Measurements from ENCODE around the gene MGAT5B. TPM values are rescaled to one million over a fixed set of nuclear protein-coding genes. Genes with fewer than 3 reads are reported as not detected.

Gene MGAT5B
- total and polyA plus RNA-seq, 11 donors, result 0.07 to 0.21 (median 0.15) TPM; not detected in 6

- ATAC-seq (no peak), DNase-seq (no peak)
- no peaks in the 10 kb centered on the region for H3K9me3 ChIP-seq
- TF ChIP-seq CTCF (IDR thresholded peaks at IDR 0.05), result no peak
- no peak for TF ChIP-seq POLR2A (IDR thresholded peaks at IDR 0.05)
- no peak overlapping the region for H3K4me3 ChIP-seq
- H3K4me1 ChIP-seq, result no peaks in the 10 kb centered on the region
- 81 to 85% (median 83%) methylated on average over 13 of the region's 13 CpGs for WGBS, 4 donors
- intact Hi-C loops (cut with DNase I), result no loop called here
- H3K27ac ChIP-seq, result no peak overlapping the region
- H3K27me3 ChIP-seq, result peaks cover 0 to 27% (median 0%) of the 10 kb centered on the region in 9 donors
- H3K36me3 ChIP-seq, result no peaks in the 10 kb centered on the region
These were observed 72.6 kb downstream of the MGAT5B start for GRCh38 chr17:76940738-76941350.

GRCh38 chr17:76943202-76943601 lies 75.0 kb downstream of the MGAT5B start:
- intact Hi-C loops (cut with DNase I), result no loop called here

GRCh38 chr17:76943781-76944213 lies 75.6 kb downstream of the MGAT5B start:
- H3K27me3 ChIP-seq, result peaks cover 0 to 26% (median 0%) of the 10 kb centered on the region in 9 donors
- no peaks in the 10 kb centered on the region for H3K9me3 ChIP-seq
- no peak for TF ChIP-seq POLR2A (IDR thresholded peaks at IDR 0.05)
- no peak for TF ChIP-seq CTCF (IDR thresholded peaks at IDR 0.05)
- WGBS, 4 donors, result 62 to 83% (median 68%) methylated on average over 7 to 9 of the region's 9 CpGs
- ATAC-seq (no peak), DNase-seq (no peak)
- H3K4me3 ChIP-seq, result no peak overlapping the region
- H3K4me1 ChIP-seq, result no peaks in the 10 kb centered on the region
- no peak overlapping the region for H3K27ac ChIP-seq
- H3K36me3 ChIP-seq, result no peaks in the 10 kb centered on the region
- intact Hi-C loops (cut with DNase I), result no loop called here

More at GRCh38 chr17:76943202-76943601, 75.0 kb downstream of the MGAT5B start:
- DNase-seq, result no peak
- Histone ChIP-seq H3K9me3 (no peaks in the 10 kb centered on the region), H3K4me3 (no peak overlapping the region), H3K27ac (no peak overlapping the region), H3K36me3 (no peaks in the 10 kb centered on the region), H3K27me3 (peaks cover 0 to 26% (median 0%) of the 10 kb centered on the region in 9 donors), H3K4me1 (no peaks in the 10 kb centered on the region)
- TF ChIP-seq CTCF (IDR thresholded peaks at IDR 0.05) (no peak), POLR2A (IDR thresholded peaks at IDR 0.05) (no peak)
- 68 to 75% (median 73%) methylated on average over 7 of the region's 7 CpGs for WGBS, 4 donors
- no peak for ATAC-seq

GRCh38 chr17:76944477-76944876 lies 76.3 kb downstream of the MGAT5B start:
- no peaks in the 10 kb centered on the region for H3K4me1 ChIP-seq
- no peaks in the 10 kb centered on the region for H3K9me3 ChIP-seq
- WGBS, 4 donors, result 85 to 88% (median 86%) methylated on average over 12 to 16 of the region's 16 CpGs
- no peak overlapping the region for H3K27ac ChIP-seq
- H3K4me3 ChIP-seq, result no peak overlapping the region
- H3K36me3 ChIP-seq, result no peaks in the 10 kb centered on the region
- TF ChIP-seq POLR2A (IDR thresholded peaks at IDR 0.05), result no peak
- no peak for TF ChIP-seq CTCF (IDR thresholded peaks at IDR 0.05)
- no peak for ATAC-seq
- intact Hi-C loops (cut with DNase I), result no loop called here
- DNase-seq, result no peak
- H3K27me3 ChIP-seq, result peaks cover 0 to 23% (median under 1%) of the 10 kb centered on the region in 9 donors
